SH-SY5Y (cell line): ENCODE data around the gene GSK3B.

Experiments
- GATA2 ChIP-seq: IDR thresholded peaks from 2 replicates; pipeline ENCODE4 v1.6.1; 2011; ENCODE audit warnings: mild to moderate bottlenecking, low read depth, low read length
- GATA3 ChIP-seq: IDR thresholded peaks from 2 replicates; pipeline ENCODE4 v1.6.1; 2011; ENCODE audit warnings: low read depth, mild to moderate bottlenecking, low read length, moderate library complexity

GSK3B gene

GRCh38 chr3:119883461-119884160, 210.6 kb downstream of the GSK3B start:
- TF ChIP-seq GATA3 (no peak), GATA2 (no peak)

DNA sequence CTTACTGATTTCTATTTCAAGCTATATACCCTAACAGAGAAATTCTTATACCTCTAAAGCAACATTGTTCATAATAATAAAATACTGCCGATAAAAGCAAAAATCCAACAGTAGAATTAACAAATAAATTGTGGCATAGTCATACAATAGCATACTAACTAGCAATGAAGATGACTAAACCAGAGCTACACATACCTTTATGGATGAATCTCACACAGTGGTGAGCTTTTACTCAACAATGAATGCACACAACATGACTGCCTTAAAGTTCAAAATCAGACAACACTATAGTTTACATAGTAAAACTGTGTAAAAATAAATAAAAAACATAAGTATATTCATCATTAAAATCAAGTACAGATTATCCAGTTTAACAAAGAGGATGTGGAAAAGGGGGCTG, 213.3 kb downstream of the GSK3B start:
- TF ChIP-seq GATA3 = no peak
- no peak for TF ChIP-seq GATA2

DNA sequence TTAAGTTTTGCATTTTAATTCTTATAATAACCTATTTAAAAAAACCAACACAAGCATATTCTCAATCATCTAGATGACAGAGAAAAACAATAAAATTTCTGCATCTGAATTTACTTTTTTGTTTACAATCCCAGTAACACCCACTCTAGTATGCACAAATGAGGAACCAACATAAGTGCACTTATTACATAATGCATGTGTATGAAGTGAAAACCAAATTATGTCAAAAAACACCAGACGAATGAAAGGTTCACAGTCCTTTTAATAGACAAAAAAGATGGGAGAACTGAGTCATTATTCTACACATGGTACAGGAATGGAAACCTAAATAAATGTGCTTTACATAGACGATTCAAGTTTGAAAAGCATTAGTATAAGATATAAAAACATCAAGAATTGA, 220.6 kb downstream of the GSK3B start:
- no peak for TF ChIP-seq GATA3
- TF ChIP-seq GATA2 = no peak

GRCh38 chr3:119872773-119873172, 221.5 kb downstream of the GSK3B start:
- TF ChIP-seq GATA2 (no peak), GATA3 (no peak)

DNA sequence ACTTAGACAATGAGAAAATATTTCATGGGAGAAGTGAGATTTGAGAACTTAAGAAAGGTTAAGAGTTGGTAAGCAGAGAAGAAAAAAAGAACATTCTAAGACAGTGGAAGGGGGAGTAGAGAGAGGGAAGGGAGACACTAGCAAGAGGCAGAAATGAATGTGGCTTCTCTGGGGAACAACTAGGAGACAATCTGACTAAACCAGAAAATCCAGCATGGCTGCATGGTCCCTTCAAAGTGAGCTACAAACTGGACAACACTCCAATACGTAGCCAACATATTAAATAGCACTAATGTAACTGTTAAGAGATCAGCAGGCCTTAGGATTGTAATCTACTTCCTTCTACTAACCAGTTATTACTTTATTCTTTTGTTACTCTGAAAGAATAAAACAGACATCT, 222.7 kb downstream of the GSK3B start:
- TF ChIP-seq GATA2 (no peak), GATA3 (no peak)

DNA sequence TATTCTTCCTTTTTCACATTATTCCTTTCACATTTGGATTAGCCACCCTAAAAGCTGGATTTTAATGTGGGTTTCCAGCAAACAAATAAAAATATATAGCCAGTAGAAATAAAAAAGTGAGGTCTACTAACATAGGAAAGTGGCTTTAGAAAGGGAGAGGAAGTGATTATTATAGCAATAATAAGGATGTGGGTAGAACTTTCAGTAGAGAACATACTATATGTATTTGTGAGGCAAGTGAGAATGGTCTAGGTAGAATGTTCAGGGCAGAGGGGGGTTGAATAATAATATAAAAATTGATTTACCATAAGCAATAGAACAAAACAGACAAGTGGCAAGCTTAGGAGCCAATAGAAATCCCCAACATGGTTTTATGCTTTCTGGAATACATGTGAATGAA, 223.7 kb downstream of the GSK3B start:
- no peak for TF ChIP-seq GATA3
- TF ChIP-seq GATA2 = no peak

DNA sequence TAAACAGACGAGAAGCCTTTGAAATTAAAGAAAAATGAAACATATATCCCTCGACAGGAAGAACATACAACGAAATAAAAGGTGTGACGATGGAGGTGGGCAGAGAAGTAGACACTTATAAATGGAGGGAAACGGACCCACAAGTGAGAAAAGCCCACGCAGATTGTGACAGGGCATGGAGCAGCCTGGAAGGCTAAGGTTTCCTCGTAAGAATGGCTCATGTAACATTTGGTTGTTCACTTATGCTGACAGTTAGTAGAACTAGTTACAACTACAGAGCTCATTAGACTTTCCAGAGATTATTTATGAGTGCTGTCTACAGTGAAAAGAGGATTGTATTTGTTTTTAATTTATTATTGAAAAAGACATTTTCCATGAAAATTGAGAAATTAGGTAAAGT, 229.8 kb downstream of the GSK3B start:
- TF ChIP-seq GATA3 (no peak), GATA2 (no peak)

- TF ChIP-seq GATA3 (no peak), GATA2 (no peak)
Measured at GRCh38 chr3:119862616-119863015, 231.6 kb downstream of the GSK3B start.

- TF ChIP-seq GATA2 = no peak
Measured at GRCh38 chr3:119861681-119862080, 232.6 kb downstream of the GSK3B start.

- TF ChIP-seq GATA3 = no peak
- TF ChIP-seq GATA2 = no peak
Measured at GRCh38 chr3:119859728-119860127, 234.5 kb downstream of the GSK3B start.

- TF ChIP-seq GATA2 (no peak), GATA3 (no peak)
Measured at GRCh38 chr3:119858957-119859356, 235.3 kb downstream of the GSK3B start.

GRCh38 chr3:119856695-119857094, 237.6 kb downstream of the GSK3B start:
- TF ChIP-seq GATA2 (no peak), GATA3 (no peak)

- TF ChIP-seq GATA3 (no peak), GATA2 (no peak)
Measured at GRCh38 chr3:119849126-119849525, 245.1 kb downstream of the GSK3B start.

GRCh38 chr3:119841808-119842471, 252.3 kb downstream of the GSK3B start:
- no peak for TF ChIP-seq GATA2
- TF ChIP-seq GATA3 = no peak

DNA sequence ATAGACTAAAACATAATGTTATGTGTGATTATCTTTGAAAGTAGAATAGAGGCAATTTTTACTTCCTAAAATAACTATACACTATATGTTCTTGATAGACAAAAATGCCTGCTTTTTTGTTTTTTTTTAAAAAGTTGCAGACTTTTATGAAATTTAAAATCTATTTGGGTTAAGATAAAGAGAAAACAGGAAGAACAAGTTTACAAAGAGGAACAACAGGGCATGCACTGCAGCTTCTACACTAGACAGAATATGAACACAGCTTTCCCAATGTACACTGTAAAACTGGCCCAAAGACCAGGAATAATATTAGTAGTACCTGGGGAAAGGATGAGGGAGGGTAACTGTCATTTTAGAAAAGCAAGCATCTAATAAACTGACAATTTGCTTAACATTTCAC, 258.7 kb downstream of the GSK3B start:
- no peak for TF ChIP-seq GATA3
- TF ChIP-seq GATA2 = no peak
